Hepatic stellate cell (primary cell): ENCODE results near the gene IL36B.

Source experiments
- DNase-seq: peaks from one replicate; pipeline ENCODE4 v3.0.0; 2011; ENCODE audit warnings: low spot score

The IL36B gene

GRCh38 chr2:113009622-113010021, 43.0 kb downstream of the IL36B start:
- DNase-seq: no peak

DNA sequence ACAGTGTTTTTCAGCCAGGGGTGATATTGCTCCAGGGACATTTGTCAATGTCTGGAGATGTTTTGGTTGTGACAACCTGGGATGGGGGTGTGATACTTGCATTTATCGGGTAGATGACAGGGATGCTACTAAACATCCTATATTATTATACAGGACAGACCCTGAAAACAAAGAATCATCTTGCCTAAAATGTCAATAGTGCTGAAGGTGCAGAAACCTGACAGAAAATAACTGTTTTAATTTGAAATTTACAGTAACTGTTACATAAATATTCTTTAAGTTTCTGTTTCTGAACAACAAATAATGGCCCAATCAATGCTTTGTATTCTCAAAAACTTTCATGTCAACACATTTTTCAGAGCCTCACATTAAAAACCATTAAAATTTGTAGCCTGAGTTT, 45.4 kb downstream of the IL36B start:
- no peak for DNase-seq

DNA sequence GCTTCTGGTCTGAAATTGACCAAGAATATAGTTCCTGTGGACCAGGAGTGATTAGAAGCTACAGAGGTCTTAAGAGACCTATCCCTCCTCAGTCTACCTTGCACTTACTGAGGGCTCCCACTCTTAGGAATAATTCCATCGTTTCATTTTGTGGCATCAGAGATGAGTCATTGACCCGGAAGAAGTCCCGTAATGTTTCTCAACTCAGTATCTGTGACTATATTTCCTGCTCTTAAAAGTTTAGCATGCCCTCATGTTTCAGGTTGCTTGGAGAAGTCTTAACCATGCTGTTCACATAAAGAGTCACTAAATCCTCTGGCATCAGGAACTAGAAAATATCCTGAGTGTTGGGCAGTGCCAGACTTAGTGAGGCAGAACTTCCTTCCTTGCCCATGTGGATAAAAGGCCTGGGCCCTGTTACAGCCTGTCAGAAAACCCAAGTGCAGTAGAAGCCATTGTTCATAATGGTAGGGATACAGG, 47.6 kb downstream of the IL36B start, which contains the start of gene IL36A:
Gene IL36A (plus strand): TSS at position 430 of the 480 bp plus-strand sequence. CDS start 413 bp downstream, outside the sequence.
- DNase-seq: no peak

DNA sequence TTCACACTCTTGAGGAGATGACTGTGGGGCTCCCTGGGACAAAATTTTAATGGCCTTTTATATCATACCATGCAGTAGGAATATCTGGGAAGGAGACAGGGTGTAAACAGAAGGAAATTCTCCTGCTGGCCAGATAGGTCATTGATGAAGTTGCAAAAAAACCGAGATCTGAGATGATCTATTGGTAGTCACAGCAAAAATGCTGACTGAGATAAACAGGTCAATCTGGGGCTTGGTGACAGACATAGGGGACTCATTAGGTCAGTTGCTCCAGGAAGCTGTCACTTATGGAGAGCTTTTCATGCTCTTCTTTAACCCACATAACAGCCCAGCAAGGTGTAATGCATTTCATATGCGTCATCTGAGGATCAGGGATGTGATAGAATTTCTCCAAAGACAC, 50.0 kb downstream of the IL36B start:
- DNase-seq: no peak

DNA sequence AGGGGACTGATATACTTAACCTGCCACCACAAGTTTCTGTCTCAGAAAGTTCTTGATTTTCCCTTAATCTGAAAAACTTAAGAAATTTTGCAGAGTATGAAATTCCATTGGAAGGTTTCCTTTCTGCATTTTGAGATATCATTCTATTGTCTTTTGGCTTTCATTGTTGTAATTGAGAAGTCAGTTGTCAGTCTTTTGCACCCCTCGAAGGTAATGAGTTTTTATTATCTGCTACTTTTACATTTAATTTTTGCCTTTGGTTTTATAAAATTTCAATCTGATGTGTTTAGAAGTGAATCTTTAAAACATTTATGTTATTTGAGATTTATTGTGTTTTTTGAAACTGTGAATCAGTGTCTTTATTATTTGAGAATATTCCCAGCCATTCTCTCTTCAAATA, 52.2 kb downstream of the IL36B start:
- DNase-seq: no peak

DNA sequence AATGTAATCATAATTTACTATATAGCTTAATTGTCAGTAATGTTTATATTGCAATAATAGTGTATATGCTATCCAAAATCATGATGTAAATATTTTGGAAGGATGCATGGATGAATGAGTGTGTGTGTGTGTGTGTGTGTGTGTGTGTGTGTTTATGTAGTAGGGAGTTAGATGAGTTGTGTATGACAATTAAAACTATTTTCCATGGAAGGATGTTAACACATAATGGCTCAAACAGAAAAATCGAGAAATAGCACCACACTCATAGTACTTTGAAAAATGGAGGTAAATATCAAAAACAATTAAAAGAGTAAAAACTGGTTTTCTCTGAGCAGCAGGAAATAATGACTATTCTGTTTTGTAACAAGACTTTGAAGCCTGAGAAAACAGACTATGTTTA, 55.5 kb downstream of the IL36B start:
- DNase-seq: no peak

GRCh38 chr2:112996635-112997034, 56.0 kb downstream of the IL36B start:
- no peak for DNase-seq

GRCh38 chr2:112995346-112995920, 57.2 kb downstream of the IL36B start:
- no peak for DNase-seq

DNA sequence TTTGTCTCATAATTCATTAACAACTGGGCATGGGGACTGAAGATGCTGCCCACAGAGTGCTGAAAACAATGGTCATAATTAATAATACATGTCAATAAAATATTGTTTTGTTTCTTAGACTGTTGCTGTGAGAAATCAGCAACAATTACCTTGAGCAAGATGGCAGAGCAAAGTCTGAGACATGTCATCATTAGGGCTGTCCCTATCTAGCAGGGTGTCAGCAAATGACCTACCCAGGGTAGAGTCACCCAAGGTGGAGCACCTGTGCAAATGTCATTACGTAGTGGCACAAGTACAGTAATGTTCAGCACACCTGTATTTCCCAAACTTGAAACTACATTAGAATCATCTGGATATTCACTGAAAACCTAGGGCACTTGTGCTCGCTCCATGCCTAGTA, 58.0 kb downstream of the IL36B start:
- no peak for DNase-seq

- no peak for DNase-seq
Measured at GRCh38 chr2:112993831-112994230, 58.8 kb downstream of the IL36B start.

- no peak for DNase-seq
Measured at GRCh38 chr2:112989611-112990010, 63.1 kb downstream of the IL36B start.

- DNase-seq: no peak
Measured at GRCh38 chr2:112985090-112985489, 67.6 kb downstream of the IL36B start.

- DNase-seq: no peak
Measured at GRCh38 chr2:112980537-112980936, 72.1 kb downstream of the IL36B start.

GRCh38 chr2:112979731-112980130, 72.9 kb downstream of the IL36B start:
- DNase-seq: no peak

- no peak for DNase-seq
Measured at GRCh38 chr2:112977559-112978056, 75.1 kb downstream of the IL36B start, which contains the start of gene IL36G. Gene IL36G, plus strand, starts transcription at chr2:112978006. Its CDS starts 633 bp downstream, at chr2:112978639.
